Cardiac fibroblast (primary cell): Measurements from ENCODE around the gene ALDH1A3.
"Not testable (repeated sequence)": the region's sequence is repeated elsewhere in the genome, so short reads cannot be mapped to it uniquely, and the experiment has no call there.

ENCODE experiments used
- DNase-seq, 2 donors: peaks; one replicate each; pipeline versions ENCODE4 v3.0.0 to v3.0.0-alpha.2; 2010; ENCODE audit warnings: low read depth in 2 of 2
- H3K4me3 ChIP-seq, 2 donors: replicated peaks in 1 of 2; 1 replicate in 1 of 2; 2 replicates in 1 of 2; pipeline ENCODE4 v1.5.1; 2011; ENCODE audit warnings: low read depth in 2 of 2, low read length in 2 of 2, mild to moderate bottlenecking in 2 of 2, moderate library complexity in 1 of 2
- TF ChIP-seq, protein P1 (sequence below): IDR thresholded peaks from one replicate; pipeline ENCODE4 v1.5.1; 2011; ENCODE audit warnings: low read depth, mild to moderate bottlenecking, low read length, inconsistent platforms

ALDH1A3 gene

DNA sequence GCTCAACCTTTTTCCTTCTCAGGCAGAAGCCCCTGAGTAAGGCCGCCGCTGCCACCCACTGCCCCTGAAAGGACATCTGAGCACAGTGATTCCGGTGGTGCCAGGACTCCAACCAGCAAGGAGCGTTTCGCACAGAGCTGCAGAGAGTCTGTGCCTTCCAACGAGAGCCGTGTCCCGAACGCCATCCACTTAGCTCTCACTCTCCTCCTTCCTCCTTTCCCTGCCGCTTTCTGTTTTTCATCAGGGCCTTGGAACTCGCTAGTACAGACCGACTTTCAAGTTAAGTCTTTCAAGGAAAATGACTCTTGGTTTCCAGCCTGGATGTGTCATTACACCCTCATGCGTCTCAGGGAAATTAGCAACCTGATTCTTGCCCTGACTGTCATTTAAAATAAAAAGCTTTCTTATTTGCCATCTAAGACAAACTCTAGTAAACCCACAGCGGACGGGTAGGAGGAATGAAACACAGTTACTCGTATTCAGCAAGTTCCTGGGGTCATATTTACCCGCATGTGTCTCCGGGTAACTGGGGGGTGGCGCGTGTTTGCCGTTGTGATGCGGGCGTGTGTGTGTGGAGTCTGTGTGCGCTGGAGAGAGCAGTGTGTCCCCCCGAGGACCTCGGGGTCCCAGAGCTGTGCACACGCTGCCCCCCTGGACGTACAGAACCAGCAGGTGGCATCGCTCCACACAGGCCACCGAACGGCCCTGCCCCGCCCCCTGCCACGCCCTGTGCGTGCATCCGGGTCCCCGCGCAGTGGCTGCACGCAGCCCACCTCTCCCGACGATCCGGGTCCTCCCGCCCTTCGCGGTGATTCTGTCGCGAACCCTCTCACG is 30.4 kb upstream of the ALDH1A3 start:
- peak; percentile 26 to 41 for DNase-seq
- TF ChIP-seq, protein P1, sequence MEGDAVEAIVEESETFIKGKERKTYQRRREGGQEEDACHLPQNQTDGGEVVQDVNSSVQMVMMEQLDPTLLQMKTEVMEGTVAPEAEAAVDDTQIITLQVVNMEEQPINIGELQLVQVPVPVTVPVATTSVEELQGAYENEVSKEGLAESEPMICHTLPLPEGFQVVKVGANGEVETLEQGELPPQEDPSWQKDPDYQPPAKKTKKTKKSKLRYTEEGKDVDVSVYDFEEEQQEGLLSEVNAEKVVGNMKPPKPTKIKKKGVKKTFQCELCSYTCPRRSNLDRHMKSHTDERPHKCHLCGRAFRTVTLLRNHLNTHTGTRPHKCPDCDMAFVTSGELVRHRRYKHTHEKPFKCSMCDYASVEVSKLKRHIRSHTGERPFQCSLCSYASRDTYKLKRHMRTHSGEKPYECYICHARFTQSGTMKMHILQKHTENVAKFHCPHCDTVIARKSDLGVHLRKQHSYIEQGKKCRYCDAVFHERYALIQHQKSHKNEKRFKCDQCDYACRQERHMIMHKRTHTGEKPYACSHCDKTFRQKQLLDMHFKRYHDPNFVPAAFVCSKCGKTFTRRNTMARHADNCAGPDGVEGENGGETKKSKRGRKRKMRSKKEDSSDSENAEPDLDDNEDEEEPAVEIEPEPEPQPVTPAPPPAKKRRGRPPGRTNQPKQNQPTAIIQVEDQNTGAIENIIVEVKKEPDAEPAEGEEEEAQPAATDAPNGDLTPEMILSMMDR = peak; percentile 20
- H3K4me3 ChIP-seq = peak overlapping the region; percentile 51 to 60

DNA sequence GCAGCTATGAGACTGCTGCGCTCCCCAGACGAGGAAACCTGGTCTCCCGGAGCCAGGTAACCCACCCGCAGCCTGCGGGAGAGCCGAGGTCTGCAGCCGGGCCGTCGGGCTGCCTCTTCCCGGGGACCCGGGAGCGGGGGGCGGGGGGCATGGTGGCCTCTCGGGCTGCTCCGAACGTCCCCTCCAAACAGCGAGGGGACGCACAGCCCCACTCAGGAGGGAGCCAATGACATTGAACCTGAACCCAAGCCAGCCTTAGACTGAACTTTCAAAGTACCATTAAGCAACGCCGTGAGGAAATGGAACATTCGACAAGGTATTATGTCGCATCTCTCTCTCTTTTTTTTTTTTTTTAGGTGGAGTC is 29.8 kb upstream of the ALDH1A3 start:
- TF ChIP-seq, protein P1 = no peak

DNA sequence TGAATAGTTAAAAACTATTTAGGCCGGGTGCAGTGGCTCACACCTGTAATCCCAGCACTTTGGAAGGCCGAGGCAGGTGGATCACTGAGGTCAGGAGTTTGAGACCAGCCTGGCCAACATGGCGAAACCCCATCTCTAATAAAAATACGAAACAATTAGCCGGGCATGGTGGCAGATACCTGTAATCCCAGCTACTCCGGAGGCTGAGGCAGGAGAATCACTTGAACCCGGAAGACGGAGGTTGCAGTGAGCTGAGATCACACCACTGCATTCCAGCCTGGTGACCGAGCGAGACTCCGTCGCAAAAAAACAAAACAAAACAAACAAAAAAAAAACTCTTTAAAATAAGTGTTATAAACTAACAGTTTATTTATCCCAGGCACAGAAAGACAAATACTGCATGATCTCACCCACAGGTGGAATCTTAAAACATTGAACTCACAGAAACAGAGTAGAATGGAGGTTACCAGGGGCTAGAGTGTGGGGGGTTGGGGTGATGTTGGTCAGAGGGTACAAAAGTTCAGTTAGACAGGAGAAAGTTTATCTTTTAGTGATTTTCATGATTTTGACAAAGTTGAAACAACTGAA is 28.1 kb upstream of the ALDH1A3 start:
- DNase-seq, H3K4me3 ChIP-seq: not testable (repeated sequence)

More for the DNA sequence above, 29.8 kb upstream of the ALDH1A3 start:
- peak overlapping the region; percentile 51 to 60 for H3K4me3 ChIP-seq
- no peak for DNase-seq

DNA sequence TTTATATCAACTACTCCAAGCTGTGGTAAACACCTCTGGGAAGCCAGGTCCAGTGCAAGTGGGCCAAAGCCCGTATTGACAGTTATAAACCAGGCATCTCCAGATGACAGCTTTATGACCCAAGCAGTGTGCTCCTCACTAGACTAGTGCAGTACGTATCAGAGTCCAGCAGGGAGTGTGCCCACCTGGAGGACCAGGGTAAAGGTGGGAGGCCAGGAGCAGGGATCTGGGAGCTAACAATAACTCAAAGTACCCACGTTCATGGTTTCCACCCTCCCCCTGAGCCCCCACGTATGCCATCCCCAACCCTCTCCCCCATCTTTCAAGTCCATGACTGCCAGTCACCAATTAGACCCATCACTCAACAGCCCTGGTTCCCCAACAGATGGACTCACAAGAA is 27.0 kb upstream of the ALDH1A3 start:
- DNase-seq = no peak
- no peak overlapping the region for H3K4me3 ChIP-seq
- TF ChIP-seq, protein P1 = no peak

DNA sequence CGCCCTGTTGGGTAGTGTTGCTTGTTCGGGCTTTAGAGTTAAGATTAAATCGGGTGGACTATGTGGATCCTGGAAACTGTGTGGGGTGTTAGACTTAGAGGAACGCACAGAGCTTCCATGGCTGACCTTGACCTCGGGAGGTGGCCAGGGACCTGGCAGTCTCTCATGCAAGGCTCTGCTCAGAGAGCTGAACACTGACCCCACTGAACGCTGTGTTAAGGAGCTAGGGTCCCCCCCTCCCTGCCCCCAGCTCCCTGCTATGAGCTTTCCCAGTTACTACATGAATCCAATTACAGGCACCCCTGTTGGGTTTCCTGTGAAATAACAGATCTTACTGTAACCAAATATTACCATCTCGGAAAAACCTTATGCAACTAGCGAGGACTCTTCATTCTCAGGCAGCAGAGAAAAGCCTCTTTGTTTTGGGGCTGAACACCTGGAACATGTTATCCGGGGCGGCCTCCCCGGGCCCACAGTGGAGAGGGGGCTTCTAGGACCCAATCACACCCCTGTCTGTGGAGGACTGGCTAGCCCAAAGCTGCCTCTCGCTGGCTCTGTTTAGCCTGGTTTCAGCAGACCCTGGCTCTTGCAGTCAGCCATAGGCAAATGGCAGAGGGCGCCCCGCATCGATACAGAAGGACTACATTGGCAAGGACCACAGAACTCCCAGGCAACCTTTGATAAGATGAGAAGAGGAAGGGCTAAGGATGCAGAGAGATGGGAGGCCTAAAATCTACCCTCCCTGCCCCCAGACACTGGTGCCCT is 25.8 kb upstream of the ALDH1A3 start:
- H3K4me3 ChIP-seq = no peak overlapping the region
- DNase-seq = no peak
- TF ChIP-seq, protein P1 = no peak

DNA sequence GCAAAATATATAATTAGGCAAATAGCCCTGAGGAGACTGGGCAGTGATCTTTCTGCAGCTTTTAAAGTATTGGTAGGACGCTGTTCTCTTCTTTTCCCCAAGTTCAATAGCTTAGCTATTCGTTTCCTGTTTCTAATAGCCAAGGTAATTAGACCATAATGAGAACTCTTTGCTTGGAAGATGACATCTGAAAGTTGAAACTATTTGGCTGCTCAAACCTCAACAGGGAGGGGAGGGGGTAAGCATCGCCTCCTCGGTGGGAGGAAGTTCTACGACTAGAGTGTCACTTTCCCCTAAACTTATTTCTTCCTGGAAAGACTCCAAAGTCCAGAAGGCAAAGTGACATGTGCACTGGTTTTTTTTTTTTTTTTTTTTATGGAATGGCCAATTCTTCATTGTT is 22.8 kb upstream of the ALDH1A3 start:
- no peak for DNase-seq
- TF ChIP-seq, protein P1 = no peak
- H3K4me3 ChIP-seq = no peak overlapping the region

DNA sequence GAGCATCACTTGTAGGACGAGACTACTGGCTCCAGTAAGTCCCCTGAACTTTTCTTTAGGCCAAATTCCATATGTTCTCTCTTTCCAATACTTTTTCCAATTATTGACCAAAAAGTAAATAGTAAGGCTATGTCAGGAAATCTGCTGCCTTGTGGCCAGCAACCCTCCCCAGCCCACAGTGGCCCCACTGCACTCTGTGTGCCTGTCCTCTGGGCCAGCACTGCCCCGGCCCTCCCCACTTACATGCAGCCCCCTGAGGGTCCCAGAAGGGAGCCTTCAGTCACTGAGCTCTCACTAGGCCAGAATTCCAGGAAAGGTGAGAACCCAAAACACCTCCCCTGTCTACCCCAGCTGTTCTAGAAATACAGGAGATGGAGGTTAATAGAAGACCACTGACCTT is 21.3 kb upstream of the ALDH1A3 start:
- H3K4me3 ChIP-seq = no peak overlapping the region
- TF ChIP-seq, protein P1 = no peak
- DNase-seq = no peak
